Stimulated activated CD8-positive, alpha-beta memory T cell treated with anti-CD3 and anti-CD28 coated beads, Interleukin-15, amount 100 ng/mL, for 48 hours (primary cell): ENCODE measurements around the gene SAMD8.
A peak's percentile ranks its signal among the peaks of the same experiment; 100 is the strongest.

Source experiments
- DNase-seq, 2 donors: peaks; one replicate each; pipeline ENCODE4 v3.0.0-alpha.2; 2020; ENCODE audit warnings: low read depth in 2 of 2

The SAMD8 gene

DNA sequence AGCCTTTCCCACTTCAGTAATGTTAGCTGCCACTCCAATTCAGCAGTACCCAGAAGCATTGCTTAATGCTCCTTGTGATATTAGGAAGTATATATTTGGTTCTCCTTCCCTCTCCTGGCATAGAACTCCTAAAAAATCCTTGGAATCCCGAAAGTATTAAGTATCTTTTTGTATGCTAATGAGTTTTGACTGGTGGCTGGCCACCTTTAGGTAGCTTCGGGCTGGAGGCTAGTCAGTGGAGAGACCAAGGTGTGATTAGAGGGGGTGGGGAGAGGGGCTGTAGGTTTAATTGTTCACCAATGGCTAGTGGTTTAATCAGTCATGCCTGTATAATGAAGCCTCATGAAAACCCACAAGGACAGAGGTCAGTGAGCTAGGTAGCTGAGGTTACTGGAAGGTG lies 112.1 kb downstream of the SAMD8 start:
- DNase-seq: no peak

DNA sequence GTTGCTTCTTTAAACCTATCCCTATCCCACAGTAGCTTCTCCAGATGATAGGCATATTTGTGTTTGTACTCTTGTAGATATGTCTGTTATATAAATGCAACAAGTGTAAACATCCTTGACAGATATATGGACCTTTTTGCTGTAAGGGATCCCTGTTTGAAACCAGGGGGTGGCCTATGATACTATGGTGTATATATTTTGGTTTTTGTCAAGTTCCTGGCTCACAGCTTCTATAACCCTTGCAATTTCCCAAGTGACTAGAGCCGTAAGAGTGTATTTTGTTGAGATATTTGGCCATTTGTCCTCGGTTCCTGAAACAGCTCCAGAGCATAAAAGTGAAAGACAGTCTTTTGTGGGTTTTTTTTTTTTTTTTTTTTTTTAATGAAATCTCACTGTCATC lies 114.6 kb downstream of the SAMD8 start:
- no peak for DNase-seq

- DNase-seq: no peak
Measured at GRCh38 chr10:75226656-75227055, 115.2 kb downstream of the SAMD8 start.

DNA sequence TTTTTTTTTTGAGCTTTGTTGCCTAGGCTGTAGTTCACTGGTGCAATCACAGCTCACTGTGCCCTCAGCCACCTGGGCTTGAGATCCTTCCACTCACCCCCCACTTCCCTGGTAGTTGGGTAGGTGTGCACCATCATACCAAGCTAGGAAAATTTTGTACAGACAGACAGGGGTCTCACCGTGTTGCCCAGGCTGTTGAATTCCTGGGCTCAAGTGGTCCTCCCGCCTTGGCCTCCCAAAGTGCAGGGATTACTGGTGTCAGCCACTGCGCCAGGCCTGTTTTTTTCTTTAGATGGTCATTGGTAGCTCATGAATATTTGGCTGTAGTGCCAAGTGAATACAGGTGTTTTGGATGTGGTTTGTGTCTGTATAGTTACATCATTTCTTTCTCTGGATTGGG lies 116.8 kb downstream of the SAMD8 start:
- no peak for DNase-seq

- no peak for DNase-seq
Measured at GRCh38 chr10:75228834-75229233, 117.4 kb downstream of the SAMD8 start.

DNA sequence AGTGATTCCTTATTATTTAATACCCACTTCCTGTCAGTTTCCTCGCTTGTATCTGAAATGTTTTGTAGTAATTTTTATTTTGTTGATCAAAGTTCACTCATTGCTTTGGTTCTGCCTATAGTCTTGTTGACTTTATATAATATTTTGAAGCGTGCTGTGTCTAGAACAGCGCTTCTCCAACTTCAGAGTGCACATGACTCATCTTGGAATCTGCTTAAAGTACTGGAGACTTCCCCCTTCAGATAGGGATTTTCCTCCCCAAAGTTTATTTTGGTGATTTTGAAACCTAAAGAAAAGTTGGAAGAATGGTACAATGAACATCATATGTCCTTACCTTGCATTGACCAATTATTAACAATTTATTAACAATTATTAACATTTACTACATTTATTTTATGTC lies 118.5 kb downstream of the SAMD8 start:
- no peak for DNase-seq

- DNase-seq: peak; percentile 85 to 86
Measured at GRCh38 chr10:75230600-75231038, 119.2 kb downstream of the SAMD8 start.
